Heart left ventricle (tissue), 16 donors: ENCODE results near the gene CLDN14. TPM values are rescaled to one million over a fixed set of nuclear protein-coding genes. Genes with fewer than 3 reads are reported as not detected.

ENCODE experiments used
- ATAC-seq, 4 donors: fragments of 200-7000 bp; cut with Tn5 transposase; one replicate each; pipeline ENCODE4 v1.9.1; 2020 to 2022; ENCODE audit warnings: moderate library complexity in 4 of 4, mild to moderate bottlenecking in 3 of 4, moderate number of reproducible peaks in 1 of 4
- DNase-seq, 5 donors: peaks; one replicate each; pipeline ENCODE4 v3.0.0-alpha.2; 2020
- H3K27ac ChIP-seq, 12 donors: fragments of 200-600 bp; sonication (generic) in 4 of 12; one replicate each; pipeline versions ENCODE4 v1.5.0 to v1.8.0; 2016 to 2022; ENCODE audit warnings: mild to moderate bottlenecking in 2 of 12
- H3K27me3 ChIP-seq, 9 donors: fragments of 200-600 bp; sonication (generic) in 2 of 9; one replicate each; pipeline versions ENCODE4 v1.5.1 to v1.8.0; 2016 to 2022; ENCODE audit warnings: mild to moderate bottlenecking in 3 of 9
- H3K36me3 ChIP-seq, 9 donors: fragments of 200-600 bp; sonication (generic) in 2 of 9; one replicate each; pipeline versions ENCODE4 v1.5.0 to v1.8.0; 2018 to 2022; ENCODE audit warnings: mild to moderate bottlenecking in 2 of 9
- H3K4me1 ChIP-seq, 12 donors: fragments of 200-600 bp; sonication (generic) in 4 of 12; one replicate each; pipeline versions ENCODE4 v1.5.0 to v1.8.0; 2016 to 2022; ENCODE audit warnings: mild to moderate bottlenecking in 3 of 12
- H3K4me3 ChIP-seq, 12 donors: fragments of 200-600 bp; sonication (generic) in 4 of 12; one replicate each; pipeline versions ENCODE4 v1.5.0 to v1.8.0; 2017 to 2022; ENCODE audit warnings: mild to moderate bottlenecking in 9 of 12, moderate library complexity in 4 of 12
- H3K9me3 ChIP-seq, 12 donors: fragments of 200-600 bp; sonication (generic) in 4 of 12; one replicate each; pipeline versions ENCODE4 v1.5.0 to v1.8.0; 2016 to 2022; ENCODE audit warnings: mild to moderate bottlenecking in 1 of 12
- POLR2A ChIP-seq, 2 donors: fragments of 450-650 bp; IDR thresholded peaks; one replicate each; pipeline ENCODE4 v1.6.1; 2017; ENCODE audit warnings: antibody characterized with exemption in 2 of 2, mild to moderate bottlenecking in 2 of 2, moderate library complexity in 2 of 2
- WGBS, 4 donors: extraction: QIAGEN DNeasy Blood & Tissue Kit in 2 of 4; methylation state at CpG; one replicate each; pipeline versions ENCODE4 v1.1.5 to v1.1.7; 2013 to 2018; 5-methylcytosine and 5-hydroxymethylcytosine counted together
- intact Hi-C, 10 donors: fragments of 100-400 bp; cut with DNase I; formaldehyde crosslinking; loops; one replicate each; pipeline versions ENCODE4 v1.11.1 to v1.14.2; 2022
- polyA plus RNA-seq, 2 donors: library from polyadenylated mRNA; stranded (reverse); fragments of 200-250 nt; gene quantifications; one replicate each; pipeline ENCODE4 v1.2.3, GENCODE V29; 2013
- total RNA-seq, 9 donors: library from RNA; depleted of rRNA in 2 of 9; stranded (reverse); fragments of >200 nt in 2 of 9; fragmentation: NEBNext Ultra II Directional in 3 of 9; extraction: Animal tissue kit (Norgen Biotek cat#: 25700) in 3 of 9; gene quantifications; one replicate each; pipeline versions ENCODE4 v1.1.0 to v1.2.4, GENCODE V29; 2016 to 2023
- TF ChIP-seq, protein P1 (sequence below), 12 donors: fragments of 200-600 bp; sonication (generic) in 4 of 12; IDR thresholded peaks; one replicate each; pipeline versions ENCODE4 v1.5.0 to v1.8.0; 2018 to 2022; ENCODE audit warnings: antibody characterized with exemption in 12 of 12, mild to moderate bottlenecking in 5 of 12
- donor health status: ischemic (EF 13 %, LVEDD 7.1; RV severe dilation, severe dysfunction).
- donor health status: healthy with polysubstance abuse.
- donor health status: DM: no; HTN: yes; CAD: no.
- donor health status: DM: no; HTN: no; CAD: no.
- donor health status: ischemic (EF 25% LVEDD 6.9; RV normal size, moderate dysfunction).
- donor health status: ischemic (EF 25% LVEDD 5.7; RV mildly dilated, moderate dysfunction).
- donor health status: healthy.
- donor health status: DM: yes; HTN: yes; CAD: no.
- donor health status: ischemic (EF 35%, LVEDD 5.7; RV mildly dilated, moderate dysfunction).
- donor health status: nonischemic (EF 11% LVEDD 7.7; RV severe dilation, severe dysfunction).
- donor health status: DM: yes; HTN: yes; CAD: no.
- donor health status: PGD.
- donor health status: ischemic (EF 29% LVEDD 5.4; RV normal size, mild dysfunction).
- donor health status: nonischemic (EF 23%, LVEDD 6.1; RV moderate dilation, normal function).

The CLDN14 gene
- total and polyA plus RNA-seq, 11 donors = not detected

DNA sequence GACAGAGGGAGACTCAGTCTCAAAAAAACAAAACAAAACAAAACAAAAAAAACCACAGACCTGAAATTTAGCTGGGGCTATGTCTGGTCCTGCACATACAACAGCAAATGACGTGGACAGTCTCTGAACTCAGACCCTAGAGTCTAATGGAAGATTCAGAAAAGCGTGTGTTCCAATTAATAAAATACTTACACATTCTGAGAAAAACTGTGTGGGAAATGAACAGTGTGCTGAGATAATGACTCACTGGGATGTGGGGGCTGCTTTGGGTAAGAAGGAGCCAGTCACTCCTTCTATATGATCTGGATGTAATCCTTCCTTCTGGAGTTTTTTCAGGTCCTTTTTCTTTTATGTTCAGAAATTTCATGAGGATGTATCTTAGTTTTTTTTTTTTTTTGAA lies 29.4 kb downstream of the CLDN14 start:
- TF ChIP-seq, protein P1, sequence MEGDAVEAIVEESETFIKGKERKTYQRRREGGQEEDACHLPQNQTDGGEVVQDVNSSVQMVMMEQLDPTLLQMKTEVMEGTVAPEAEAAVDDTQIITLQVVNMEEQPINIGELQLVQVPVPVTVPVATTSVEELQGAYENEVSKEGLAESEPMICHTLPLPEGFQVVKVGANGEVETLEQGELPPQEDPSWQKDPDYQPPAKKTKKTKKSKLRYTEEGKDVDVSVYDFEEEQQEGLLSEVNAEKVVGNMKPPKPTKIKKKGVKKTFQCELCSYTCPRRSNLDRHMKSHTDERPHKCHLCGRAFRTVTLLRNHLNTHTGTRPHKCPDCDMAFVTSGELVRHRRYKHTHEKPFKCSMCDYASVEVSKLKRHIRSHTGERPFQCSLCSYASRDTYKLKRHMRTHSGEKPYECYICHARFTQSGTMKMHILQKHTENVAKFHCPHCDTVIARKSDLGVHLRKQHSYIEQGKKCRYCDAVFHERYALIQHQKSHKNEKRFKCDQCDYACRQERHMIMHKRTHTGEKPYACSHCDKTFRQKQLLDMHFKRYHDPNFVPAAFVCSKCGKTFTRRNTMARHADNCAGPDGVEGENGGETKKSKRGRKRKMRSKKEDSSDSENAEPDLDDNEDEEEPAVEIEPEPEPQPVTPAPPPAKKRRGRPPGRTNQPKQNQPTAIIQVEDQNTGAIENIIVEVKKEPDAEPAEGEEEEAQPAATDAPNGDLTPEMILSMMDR (IDR thresholded peaks at IDR 0.05) = no peak
- TF ChIP-seq POLR2A (IDR thresholded peaks at IDR 0.05) = no peak
- 67 to 88% (median 78%) methylated on average over 2 of the region's 2 CpGs for WGBS, 4 donors

DNA sequence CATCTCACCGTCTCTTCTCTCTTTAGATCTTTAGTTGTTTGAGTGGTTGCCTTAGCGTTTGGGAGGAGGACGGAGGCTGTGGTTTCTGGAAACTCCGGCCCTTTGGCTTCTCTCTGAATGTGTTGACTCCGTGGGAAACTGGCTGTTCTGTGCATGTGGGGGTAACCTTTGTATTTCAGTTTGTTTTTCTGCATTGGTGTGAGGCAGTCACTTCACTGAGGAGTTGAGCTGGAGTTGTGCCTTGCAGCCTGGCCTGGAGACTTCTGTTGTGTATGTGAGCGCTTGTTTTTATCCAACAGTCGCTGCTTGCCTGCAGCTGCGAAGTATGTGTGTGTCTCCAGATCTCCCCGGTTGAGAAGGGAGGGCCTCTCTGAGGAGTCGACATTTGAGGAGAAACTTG lies 33.6 kb downstream of the CLDN14 start:
- intact Hi-C loops = no loop called here
- Histone ChIP-seq H3K4me3 (peak overlapping the region in 1 of 12 donors; percentile 12), H3K27ac (peak overlapping the region in 1 of 12 donors; percentile 29), H3K9me3 (no peaks in the 10 kb centered on the region), H3K36me3 (no peaks in the 10 kb centered on the region), H3K27me3 (no peaks in the 10 kb centered on the region), H3K4me1 (no peaks in the 10 kb centered on the region)
- DNase-seq (no peak), ATAC-seq (peak in 3 of 4 donors; percentile 42 to 45 (median 44))
- WGBS, 4 donors = 60 to 65% (median 62%) methylated on average over 10 of the region's 10 CpGs
- TF ChIP-seq, protein P1 (IDR thresholded peaks at IDR 0.05) = no peak
- no peak for TF ChIP-seq POLR2A (IDR thresholded peaks at IDR 0.05)

More for the DNA sequence above, 29.4 kb downstream of the CLDN14 start:
- Histone ChIP-seq H3K4me1 (peaks cover 0 to 13% (median 0%) of the 10 kb centered on the region in 12 donors), H3K9me3 (no peaks in the 10 kb centered on the region), H3K27ac (no peak overlapping the region), H3K27me3 (no peaks in the 10 kb centered on the region), H3K4me3 (no peak overlapping the region), H3K36me3 (no peaks in the 10 kb centered on the region)
- ATAC-seq = no peak
- DNase-seq = no peak
- intact Hi-C loops = no loop called here

DNA sequence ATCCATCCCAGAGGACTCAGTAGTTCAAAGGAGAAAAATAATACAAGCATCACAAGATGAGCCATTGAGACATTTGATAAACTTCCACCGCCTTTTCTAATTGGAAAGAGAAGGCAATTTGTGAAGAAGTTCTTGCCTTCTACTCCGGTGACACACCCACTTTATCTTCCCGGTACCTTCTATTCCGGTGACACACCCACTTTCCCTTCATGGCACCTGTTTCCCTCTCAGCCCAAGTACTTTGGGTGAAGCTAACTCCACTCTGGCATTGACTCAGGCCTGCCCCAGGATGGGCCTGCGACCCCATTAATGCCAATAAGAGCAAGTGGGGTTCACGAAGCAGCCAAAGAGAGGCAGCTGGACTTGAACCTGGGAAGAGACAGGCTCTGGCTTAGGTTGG lies 38.2 kb downstream of the CLDN14 start:
- Histone ChIP-seq H3K27ac (no peak overlapping the region), H3K27me3 (no peaks in the 10 kb centered on the region), H3K36me3 (no peaks in the 10 kb centered on the region), H3K4me1 (peaks cover 0 to 7% (median 0%) of the 10 kb centered on the region in 12 donors), H3K4me3 (no peak overlapping the region), H3K9me3 (no peaks in the 10 kb centered on the region)
- WGBS, 4 donors = 92 to 96% (median 95%) methylated on average over 6 of the region's 6 CpGs
- DNase-seq (no peak), ATAC-seq (no peak)
- intact Hi-C loops = no loop called here
- TF ChIP-seq POLR2A (IDR thresholded peaks at IDR 0.05) = no peak
- TF ChIP-seq, protein P1 (IDR thresholded peaks at IDR 0.05) = no peak

DNA sequence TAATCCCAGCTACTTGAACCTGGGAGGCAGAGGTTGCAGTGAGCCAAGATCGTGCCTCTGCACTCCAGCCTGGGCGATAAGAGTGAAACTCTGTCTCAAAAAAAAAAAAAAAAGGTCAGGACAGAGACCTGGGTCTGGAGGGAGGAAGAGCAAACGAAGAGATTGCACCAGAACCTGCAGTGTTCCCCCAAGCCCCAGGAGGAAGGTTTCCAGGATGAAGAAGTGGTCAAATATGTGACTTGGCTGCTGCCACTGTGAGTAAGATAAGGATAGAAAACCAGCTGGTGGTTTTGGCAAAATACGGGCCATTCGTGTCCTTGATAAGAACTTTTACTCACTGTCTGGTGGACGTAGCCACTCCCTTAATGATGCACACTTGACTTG lies 42.2 kb downstream of the CLDN14 start:
- TF ChIP-seq, protein P1 (IDR thresholded peaks at IDR 0.05) = no peak
- TF ChIP-seq POLR2A (IDR thresholded peaks at IDR 0.05) = no peak
- DNase-seq (peak in 1 of 5 donors; percentile 67), ATAC-seq (peak in 2 of 4 donors; percentile 83 to 94)
- Histone ChIP-seq H3K4me1 (peaks cover 0 to 7% (median 0%) of the 10 kb centered on the region in 12 donors), H3K27ac (no peak overlapping the region), H3K27me3 (no peaks in the 10 kb centered on the region), H3K36me3 (no peaks in the 10 kb centered on the region), H3K9me3 (no peaks in the 10 kb centered on the region), H3K4me3 (no peak overlapping the region)
- intact Hi-C loops = no loop called here
- WGBS, 4 donors = 28 to 46% (median 41%) methylated on average over 6 of the region's 6 CpGs
